Mesodermal cell (in vitro differentiated cells): ENCODE measurements around the gene COL5A2.

Experiments
- H3K27ac ChIP-seq: 2 replicates; pipeline ENCODE4 v1.7.0; 2013; ENCODE audit warnings: mild to moderate bottlenecking, low read depth, low read length, moderate library complexity; ENCODE audit not compliant: severe bottlenecking
- H3K36me3 ChIP-seq: 2 replicates; pipeline ENCODE4 v1.7.1; 2013; ENCODE audit warnings: mild to moderate bottlenecking, low read length, moderate library complexity; ENCODE audit not compliant: control insufficient read depth, insufficient read depth
- H3K4me1 ChIP-seq: one replicate; pipeline ENCODE4 v1.7.1; 2013; ENCODE audit warnings: mild to moderate bottlenecking, low read length; ENCODE audit not compliant: insufficient read depth, control insufficient read depth, poor library complexity, severe bottlenecking
- H3K4me3 ChIP-seq: 2 replicates; pipeline ENCODE4 v1.7.0; 2013; ENCODE audit warnings: low read length, control low read depth, mild to moderate bottlenecking; ENCODE audit not compliant: insufficient read depth, poor library complexity, severe bottlenecking; ENCODE audit errors: extremely low read depth
- H3K9me3 ChIP-seq: 2 replicates; pipeline ENCODE4 v1.7.1; 2013; ENCODE audit warnings: mild to moderate bottlenecking, low read length, moderate library complexity; ENCODE audit not compliant: control insufficient read depth
- WGBS, 2 experiments: methylation state at CpG; one replicate each; pipeline ENCODE4 v1.1.5; 2013; ENCODE audit warnings: missing lambda C conversion rate in 2 of 2; ENCODE audit not compliant: insufficient coverage in 2 of 2; 5-methylcytosine and 5-hydroxymethylcytosine counted together

COL5A2 gene

DNA sequence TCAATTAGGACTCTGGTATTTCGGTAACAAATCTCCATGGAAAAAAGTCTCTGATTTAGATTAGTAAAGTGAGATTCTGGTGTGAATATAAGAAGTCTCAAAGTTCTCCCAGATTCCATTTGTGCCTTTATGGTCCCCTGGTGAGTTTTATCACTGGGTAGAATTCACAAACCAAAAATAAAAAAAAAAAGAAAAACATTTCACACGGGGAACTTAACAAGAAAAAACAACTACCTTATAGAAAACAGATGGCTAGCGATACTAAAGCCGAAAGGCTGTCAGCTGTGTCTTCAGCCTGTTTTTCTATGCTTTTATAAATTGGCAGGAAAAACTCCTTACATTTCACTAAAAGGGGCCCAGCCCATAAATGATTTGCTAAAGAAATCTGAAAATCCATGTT lies 50.6 kb downstream of the COL5A2 start:
- Histone ChIP-seq H3K4me3 (no peak overlapping the region), H3K9me3 (no peaks in the 10 kb centered on the region), H3K4me1 (peaks cover 4% of the 10 kb centered on the region), H3K36me3 (peaks cover 16% of the 10 kb centered on the region), H3K27ac (no peak overlapping the region)
- WGBS, 2 experiments, result 100% methylated on average over 2 of the region's 4 CpGs; no CpG with 5 or more reads in 1 of the 2 experiments

DNA sequence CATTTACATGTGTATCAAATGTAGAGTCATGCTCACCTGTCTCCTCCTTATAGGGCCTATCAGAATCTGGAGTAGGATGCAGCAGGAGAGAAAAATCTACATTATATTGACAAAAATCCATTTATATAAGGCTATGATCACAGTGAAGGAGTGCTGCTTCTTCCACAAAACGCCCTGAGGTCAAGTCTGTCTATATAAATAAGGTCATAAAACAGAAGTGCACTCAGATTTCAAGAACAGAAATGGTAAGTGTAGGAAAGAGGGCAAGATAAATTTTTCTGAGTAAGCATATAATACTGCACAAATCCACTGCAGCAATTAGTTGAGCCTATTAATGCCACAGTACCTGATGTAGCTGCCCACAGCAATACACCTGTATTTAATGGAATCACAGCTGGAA lies 51.8 kb downstream of the COL5A2 start:
- no peak overlapping the region for H3K4me3 ChIP-seq
- no peaks in the 10 kb centered on the region for H3K9me3 ChIP-seq
- WGBS, 2 experiments, result 100% methylated on average over 1 of the region's 1 CpG; no CpG with 5 or more reads in 1 of the 2 experiments
- peaks cover 11% of the 10 kb centered on the region for H3K36me3 ChIP-seq
- H3K4me1 ChIP-seq, result peaks cover 4% of the 10 kb centered on the region
- no peak overlapping the region for H3K27ac ChIP-seq

DNA sequence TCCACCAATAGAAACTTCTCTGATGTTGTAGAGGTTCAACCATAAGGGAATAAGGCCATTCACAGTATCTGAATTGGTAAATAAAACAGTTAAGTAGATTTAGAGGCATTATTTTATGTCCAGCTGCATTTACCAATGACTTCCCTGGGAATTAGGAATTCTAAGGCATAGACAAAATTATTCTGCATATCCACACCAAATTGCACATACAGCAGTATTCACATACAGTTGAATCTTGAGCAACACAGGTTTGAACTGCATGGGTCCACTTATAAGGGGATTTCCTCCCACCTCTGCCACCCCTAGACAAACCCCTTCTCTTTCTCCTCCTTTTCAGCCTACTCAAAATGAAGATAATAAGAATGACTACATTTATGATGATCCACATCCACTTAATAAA lies 54.4 kb downstream of the COL5A2 start:
- Histone ChIP-seq H3K4me3 (no peak overlapping the region), H3K9me3 (no peaks in the 10 kb centered on the region), H3K27ac (no peak overlapping the region), H3K36me3 (peaks cover 13% of the 10 kb centered on the region), H3K4me1 (peaks cover 1% of the 10 kb centered on the region)

DNA sequence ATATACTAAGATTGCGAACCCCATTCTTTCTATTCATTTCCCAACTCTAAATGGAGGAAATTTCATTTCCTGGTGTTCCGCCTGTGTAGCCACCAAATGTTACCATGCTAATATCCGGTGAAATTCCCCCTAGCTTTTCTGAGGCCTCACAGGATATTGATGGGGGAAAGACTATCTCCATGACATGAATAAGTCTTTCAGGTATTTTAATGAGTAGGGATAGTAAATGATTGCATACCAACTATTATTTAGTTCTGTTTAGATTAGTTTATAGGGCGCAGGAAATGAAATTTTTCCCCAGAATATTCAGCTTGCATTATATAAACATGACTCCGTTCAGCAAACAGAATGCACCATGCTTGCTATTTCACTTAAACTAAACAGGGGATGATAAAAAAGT lies 55.4 kb downstream of the COL5A2 start:
- H3K36me3 ChIP-seq, result peaks cover 13% of the 10 kb centered on the region
- no peak overlapping the region for H3K27ac ChIP-seq
- no CpG with 5 or more reads among the region's 5 CpGs for WGBS, 2 experiments
- no peak overlapping the region for H3K4me3 ChIP-seq
- H3K9me3 ChIP-seq, result no peaks in the 10 kb centered on the region
- peaks cover under 1% of the 10 kb centered on the region for H3K4me1 ChIP-seq

DNA sequence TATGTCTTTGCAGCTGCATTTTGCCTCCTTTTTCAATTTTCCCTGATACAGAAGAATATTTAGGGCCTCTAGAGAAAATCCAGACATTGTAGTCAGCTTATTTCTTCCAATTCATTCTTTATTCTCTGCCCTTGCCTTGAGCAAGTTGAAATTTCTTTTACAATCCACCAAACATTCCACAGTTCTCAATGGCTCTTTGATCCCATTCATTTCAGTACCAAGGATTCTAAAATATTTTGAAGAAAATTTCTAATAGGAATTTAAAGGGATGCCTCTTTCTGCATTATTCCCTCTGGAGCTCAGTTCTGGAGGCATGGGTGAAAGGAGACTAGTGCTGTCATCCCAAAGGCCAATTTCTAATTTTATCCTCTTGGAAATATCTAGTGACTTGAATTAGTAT lies 61.2 kb downstream of the COL5A2 start:
- Histone ChIP-seq H3K9me3 (no peaks in the 10 kb centered on the region), H3K4me1 (peaks cover 9% of the 10 kb centered on the region), H3K27ac (no peak overlapping the region), H3K36me3 (peaks cover 5% of the 10 kb centered on the region), H3K4me3 (no peak overlapping the region)

DNA sequence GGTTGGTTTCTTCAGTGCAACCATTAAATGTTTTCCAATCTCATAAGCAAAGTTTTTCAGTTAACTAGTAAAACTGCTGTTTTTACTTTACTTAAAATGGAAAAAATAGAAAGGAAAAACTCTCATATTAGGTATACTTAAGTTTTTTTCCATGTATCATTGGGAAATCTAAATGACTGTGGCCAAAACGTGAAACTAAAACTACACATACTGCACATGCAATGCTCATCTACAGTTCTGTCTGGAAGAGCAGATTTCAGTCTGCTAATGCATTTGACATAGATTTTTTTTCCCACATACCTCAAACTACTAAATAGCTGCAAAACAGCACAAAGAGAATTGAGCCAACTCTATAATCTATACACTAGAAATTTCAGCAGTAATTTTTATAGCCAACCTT lies 62.6 kb downstream of the COL5A2 start:
- Histone ChIP-seq H3K4me1 (peaks cover 9% of the 10 kb centered on the region), H3K4me3 (no peak overlapping the region), H3K27ac (no peak overlapping the region), H3K9me3 (no peaks in the 10 kb centered on the region), H3K36me3 (no peaks in the 10 kb centered on the region)
- 80% methylated on average over 1 of the region's 1 CpG; no CpG with 5 or more reads in 1 of the 2 experiments for WGBS, 2 experiments

DNA sequence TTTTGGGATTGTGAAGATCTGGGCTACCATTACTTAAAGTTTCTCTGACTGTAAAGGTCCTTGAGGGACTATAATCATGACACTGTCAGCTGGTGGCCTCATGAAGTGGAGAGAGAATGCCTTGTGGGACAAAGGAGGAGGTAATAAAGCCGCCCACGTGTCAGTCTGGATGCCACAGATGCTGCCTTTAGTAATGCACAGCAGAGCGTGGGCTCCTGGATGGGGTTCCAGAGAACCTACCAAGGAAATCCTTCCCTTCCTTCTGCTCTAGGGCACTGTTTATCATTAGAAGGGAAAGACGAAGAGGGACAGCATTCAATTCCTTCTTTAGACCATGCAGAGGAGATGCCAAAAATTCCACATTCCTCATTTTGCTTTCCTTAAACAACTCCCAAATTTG lies 63.5 kb downstream of the COL5A2 start:
- Histone ChIP-seq H3K27ac (no peak overlapping the region), H3K4me3 (no peak overlapping the region), H3K4me1 (peaks cover 9% of the 10 kb centered on the region), H3K36me3 (no peaks in the 10 kb centered on the region), H3K9me3 (no peaks in the 10 kb centered on the region)
- WGBS, 2 experiments, result 77 to 83% methylated on average over 2 to 3 of the region's 4 CpGs

DNA sequence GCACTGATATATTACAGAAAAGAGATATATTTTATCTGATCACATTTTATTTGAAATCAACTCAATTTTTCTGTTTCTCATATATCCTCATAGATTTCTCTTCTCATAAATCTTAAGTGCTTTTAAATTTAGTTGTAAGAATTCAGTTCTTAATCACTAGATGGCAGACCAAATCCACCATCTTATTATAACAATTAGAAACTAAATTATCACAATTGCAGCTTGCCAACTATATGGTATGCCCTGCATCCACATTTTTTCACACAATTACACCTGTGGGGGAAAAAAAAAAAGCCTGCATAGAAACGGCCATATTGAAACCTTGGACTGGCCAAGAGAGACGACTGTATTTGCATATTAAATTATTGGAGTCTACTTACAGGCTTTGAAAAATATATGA lies 64.4 kb downstream of the COL5A2 start:
- H3K4me3 ChIP-seq, result no peak overlapping the region
- H3K27ac ChIP-seq, result no peak overlapping the region
- WGBS, 2 experiments, result no CpG with 5 or more reads among the region's 2 CpGs

DNA sequence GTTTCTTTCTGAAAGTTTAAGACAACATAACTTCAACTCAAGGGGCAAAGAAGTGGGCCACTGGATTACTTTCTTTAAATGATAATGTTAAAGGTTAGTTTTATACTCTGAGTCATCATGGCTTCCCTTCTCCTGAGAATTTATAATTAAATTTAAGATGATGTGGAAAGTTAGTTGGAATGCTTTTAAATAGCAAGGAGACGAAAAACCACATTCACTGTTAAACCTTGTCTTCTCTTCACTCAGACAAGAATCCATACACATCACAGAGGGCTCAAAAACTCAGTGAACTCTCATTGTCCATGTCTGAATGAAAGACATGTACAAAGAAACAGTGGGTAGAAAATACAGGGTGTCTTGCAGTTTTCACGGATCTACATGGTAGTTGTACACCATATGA lies 65.6 kb downstream of the COL5A2 start:
- Histone ChIP-seq H3K9me3 (no peaks in the 10 kb centered on the region), H3K4me1 (peaks cover 7% of the 10 kb centered on the region), H3K36me3 (peaks cover 11% of the 10 kb centered on the region), H3K27ac (no peak overlapping the region), H3K4me3 (no peak overlapping the region)
- no CpG with 5 or more reads among the region's 2 CpGs for WGBS, 2 experiments

More for the DNA sequence above, 64.4 kb downstream of the COL5A2 start:
- Histone ChIP-seq H3K4me1 (peaks cover 9% of the 10 kb centered on the region), H3K36me3 (peaks cover 2% of the 10 kb centered on the region), H3K9me3 (no peaks in the 10 kb centered on the region)

DNA sequence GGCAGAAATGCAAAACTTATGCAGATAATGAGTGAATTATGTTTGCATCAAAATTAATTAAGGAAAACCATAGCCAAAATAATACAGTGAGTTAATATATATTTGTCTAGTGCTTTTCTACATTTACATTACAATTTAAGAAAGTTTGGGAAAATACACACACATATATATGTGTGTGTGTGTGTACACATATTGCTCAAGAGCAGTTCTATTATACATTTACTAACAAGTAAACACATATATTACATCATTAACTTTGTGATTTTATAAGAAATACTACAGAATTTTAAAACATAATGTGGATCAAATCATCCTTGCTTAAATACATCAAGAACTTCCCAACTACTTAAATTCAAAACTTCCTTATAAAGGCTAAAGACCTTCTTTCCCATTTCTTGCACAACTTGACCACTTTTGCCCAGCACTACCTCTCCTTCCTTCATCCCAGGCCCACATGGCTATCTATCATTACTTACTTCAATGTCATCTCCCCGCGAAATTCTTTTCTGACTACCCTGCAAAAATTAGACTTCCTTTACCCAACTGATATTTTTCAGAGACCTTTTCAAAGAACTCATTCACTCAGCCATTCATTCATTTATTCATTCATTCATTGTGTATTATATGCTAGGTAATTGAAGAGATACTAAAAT lies 68.4 kb downstream of the COL5A2 start:
- Histone ChIP-seq H3K4me3 (no peak overlapping the region), H3K27ac (no peak overlapping the region), H3K9me3 (no peaks in the 10 kb centered on the region), H3K36me3 (peaks cover 13% of the 10 kb centered on the region), H3K4me1 (peaks cover under 1% of the 10 kb centered on the region)
- WGBS, 2 experiments, result 100% methylated on average over 2 of the region's 2 CpGs; no CpG with 5 or more reads in 1 of the 2 experiments

DNA sequence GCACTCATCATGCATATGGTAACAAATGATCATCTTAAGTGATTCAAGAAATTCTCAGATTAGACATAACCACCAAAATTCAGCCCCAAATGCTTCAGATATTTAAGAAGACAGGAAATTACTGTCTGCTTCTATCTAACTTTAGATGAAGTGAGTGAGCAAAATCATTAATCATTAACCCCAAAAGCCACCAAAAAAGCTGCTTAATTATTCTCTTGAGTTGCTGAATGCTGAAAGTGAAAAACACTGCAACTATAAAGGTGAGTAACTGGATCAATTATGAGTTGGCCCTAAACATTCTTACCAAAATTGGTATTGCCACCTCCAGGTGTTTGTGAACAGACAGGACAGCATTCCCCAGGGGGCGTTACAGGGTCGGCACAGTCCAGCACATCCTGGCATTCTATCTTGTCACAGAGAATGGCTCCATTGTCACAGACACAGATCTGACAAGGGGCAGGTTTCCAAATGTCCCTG lies 69.6 kb downstream of the COL5A2 start:
- Histone ChIP-seq H3K9me3 (no peaks in the 10 kb centered on the region), H3K4me1 (no peaks in the 10 kb centered on the region), H3K36me3 (peaks cover 13% of the 10 kb centered on the region), H3K27ac (no peak overlapping the region), H3K4me3 (no peak overlapping the region)
- WGBS, 2 experiments, result 81 to 93% methylated on average over 2 of the region's 2 CpGs
